SU-DHL-6 (cell line): ENCODE results near the gene TMEM218.

Experiments
- H2AFZ ChIP-seq: fragments of 200-600 bp; sonication (generic); 2 replicates; pipeline ENCODE4 v1.6.1; 2014; ENCODE audit warnings: low read depth, mild to moderate bottlenecking, moderate library complexity, mixed read lengths, antibody characterized with exemption, low read length; ENCODE audit not compliant: severe bottlenecking
- H3F3A ChIP-seq: fragments of 200-600 bp; shearing (Covaris generic); 2 replicates; pipeline ENCODE4 v1.6.0; 2016; ENCODE audit warnings: antibody characterized with exemption, mild to moderate bottlenecking; ENCODE audit not compliant: insufficient read depth
- H3K27ac ChIP-seq: fragments of 200-600 bp; sonication (generic); 2 replicates; pipeline ENCODE4 v1.5.1; 2016; ENCODE audit warnings: low read depth, mild to moderate bottlenecking, low read length, moderate library complexity, mixed read lengths
- H3K27me3 ChIP-seq: fragments of 200-600 bp; sonication (generic), shearing (Covaris generic); 2 replicates; pipeline ENCODE4 v1.6.0; 2014; ENCODE audit warnings: mild to moderate bottlenecking, low read length
- H3K36me3 ChIP-seq: fragments of 200-600 bp; sonication (generic); 2 replicates; pipeline ENCODE4 v1.6.1; 2014; ENCODE audit warnings: mild to moderate bottlenecking, low read length, mixed read lengths
- H3K4me2 ChIP-seq: fragments of 300-600, 200-600 bp; shearing (Covaris generic), sonication (generic); 2 replicates; pipeline ENCODE4 v1.6.0; 2014; ENCODE audit warnings: low read length, low read depth, mild to moderate bottlenecking; ENCODE audit not compliant: poor library complexity, severe bottlenecking
- H3K4me3 ChIP-seq: fragments of 200-600 bp; sonication (generic); 2 replicates; pipeline ENCODE4 v1.5.1; 2014; ENCODE audit warnings: antibody characterized with exemption, low read length, mild to moderate bottlenecking, mixed read lengths; ENCODE audit not compliant: insufficient read depth, poor library complexity, severe bottlenecking
- H3K79me2 ChIP-seq: fragments of 200-600 bp; sonication (generic); 2 replicates; pipeline ENCODE4 v1.6.1; 2014; ENCODE audit warnings: mild to moderate bottlenecking, low read length, moderate library complexity; ENCODE audit not compliant: insufficient read depth
- H3K9ac ChIP-seq: fragments of 200-600 bp; sonication (generic); 2 replicates; pipeline ENCODE4 v1.7.0; 2014; ENCODE audit warnings: mild to moderate bottlenecking, low read length
- H3K9me2 ChIP-seq: fragments of 200-600 bp; sonication (generic); replicated peaks from 2 replicates; pipeline ENCODE4 v1.6.1; 2014; ENCODE audit warnings: low read length; ENCODE audit not compliant: insufficient read depth
- H3K9me3 ChIP-seq: fragments of 200-600 bp; sonication (generic); 2 replicates; pipeline ENCODE4 v1.6.1; 2014; ENCODE audit warnings: low read length, mixed read lengths; ENCODE audit not compliant: insufficient read depth
- H4K20me1 ChIP-seq: fragments of 200-600 bp; sonication (generic); 2 replicates; pipeline ENCODE4 v1.6.1; 2014; ENCODE audit warnings: low read depth, mild to moderate bottlenecking, antibody characterized with exemption, low read length, moderate library complexity, mixed read lengths
- EZH2phosphoT487 ChIP-seq: fragments of 200-600 bp; sonication (generic), shearing (Covaris generic); conservative IDR thresholded peaks from 2 replicates; pipeline ENCODE4 v1.6.1; 2018; ENCODE audit warnings: mild to moderate bottlenecking, antibody characterized with exemption, low read length, moderate library complexity, mixed read lengths
- TF ChIP-seq, protein P1 (sequence below): fragments of 200-600 bp; sonication (generic); IDR thresholded peaks from one replicate; pipeline ENCODE4 v1.5.1; 2017; ENCODE audit warnings: antibody characterized with exemption, mild to moderate bottlenecking, low read length, moderate library complexity; ENCODE audit not compliant: insufficient read depth, poor library complexity, severe bottlenecking

The TMEM218 gene

DNA sequence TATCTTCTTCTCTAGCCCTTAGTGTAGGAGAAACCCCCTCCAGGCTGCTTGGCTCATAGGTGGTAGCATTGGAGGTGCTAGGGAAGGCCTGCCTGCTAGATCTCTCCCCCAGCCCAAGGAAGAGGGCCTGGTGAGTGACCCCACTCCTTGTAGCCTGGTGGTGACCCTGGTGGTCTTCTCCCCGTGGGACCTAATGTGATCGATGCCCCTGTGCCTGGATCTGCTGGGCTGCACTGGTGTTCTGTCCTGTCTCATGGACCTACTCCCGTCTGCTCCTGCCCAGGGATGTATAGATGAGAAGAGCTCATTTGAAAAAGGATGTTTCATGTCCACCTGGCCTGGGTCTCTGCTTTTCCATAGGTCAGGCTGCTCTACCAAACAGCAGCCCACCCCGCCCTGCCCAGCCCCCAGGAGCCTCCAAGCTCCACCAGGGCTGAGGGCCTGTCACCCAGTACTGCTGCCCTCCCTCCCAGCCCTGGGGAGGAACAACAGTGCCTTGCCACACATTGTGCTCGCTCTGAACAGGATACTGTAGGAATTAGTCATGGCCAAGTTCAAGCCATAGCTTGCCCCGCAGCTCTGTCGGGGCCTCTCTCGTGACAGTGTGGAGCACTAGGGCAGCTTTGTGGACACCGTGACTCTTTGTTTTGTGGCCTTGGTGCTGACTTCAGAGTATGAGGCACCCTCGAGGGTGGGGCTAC is 28.7 kb downstream of the TMEM218 start:
- H3F3A ChIP-seq, result no peaks in the 10 kb centered on the region
- H3K4me3 ChIP-seq, result no peak overlapping the region
- no peaks in the 10 kb centered on the region for H3K36me3 ChIP-seq
- H3K79me2 ChIP-seq, result no peaks in the 10 kb centered on the region
- no peak overlapping the region for H3K27ac ChIP-seq
- H2AFZ ChIP-seq, result no peak overlapping the region
- no peak overlapping the region for H3K4me2 ChIP-seq
- H3K9me3 ChIP-seq, result no peaks in the 10 kb centered on the region
- TF ChIP-seq EZH2phosphoT487, result no peak
- TF ChIP-seq, protein P1, sequence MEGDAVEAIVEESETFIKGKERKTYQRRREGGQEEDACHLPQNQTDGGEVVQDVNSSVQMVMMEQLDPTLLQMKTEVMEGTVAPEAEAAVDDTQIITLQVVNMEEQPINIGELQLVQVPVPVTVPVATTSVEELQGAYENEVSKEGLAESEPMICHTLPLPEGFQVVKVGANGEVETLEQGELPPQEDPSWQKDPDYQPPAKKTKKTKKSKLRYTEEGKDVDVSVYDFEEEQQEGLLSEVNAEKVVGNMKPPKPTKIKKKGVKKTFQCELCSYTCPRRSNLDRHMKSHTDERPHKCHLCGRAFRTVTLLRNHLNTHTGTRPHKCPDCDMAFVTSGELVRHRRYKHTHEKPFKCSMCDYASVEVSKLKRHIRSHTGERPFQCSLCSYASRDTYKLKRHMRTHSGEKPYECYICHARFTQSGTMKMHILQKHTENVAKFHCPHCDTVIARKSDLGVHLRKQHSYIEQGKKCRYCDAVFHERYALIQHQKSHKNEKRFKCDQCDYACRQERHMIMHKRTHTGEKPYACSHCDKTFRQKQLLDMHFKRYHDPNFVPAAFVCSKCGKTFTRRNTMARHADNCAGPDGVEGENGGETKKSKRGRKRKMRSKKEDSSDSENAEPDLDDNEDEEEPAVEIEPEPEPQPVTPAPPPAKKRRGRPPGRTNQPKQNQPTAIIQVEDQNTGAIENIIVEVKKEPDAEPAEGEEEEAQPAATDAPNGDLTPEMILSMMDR, result no peak
- no peaks in the 10 kb centered on the region for H3K27me3 ChIP-seq
- no peak overlapping the region for H3K9ac ChIP-seq
- H4K20me1 ChIP-seq, result no peaks in the 10 kb centered on the region
- no peaks in the 10 kb centered on the region for H3K9me2 ChIP-seq

DNA sequence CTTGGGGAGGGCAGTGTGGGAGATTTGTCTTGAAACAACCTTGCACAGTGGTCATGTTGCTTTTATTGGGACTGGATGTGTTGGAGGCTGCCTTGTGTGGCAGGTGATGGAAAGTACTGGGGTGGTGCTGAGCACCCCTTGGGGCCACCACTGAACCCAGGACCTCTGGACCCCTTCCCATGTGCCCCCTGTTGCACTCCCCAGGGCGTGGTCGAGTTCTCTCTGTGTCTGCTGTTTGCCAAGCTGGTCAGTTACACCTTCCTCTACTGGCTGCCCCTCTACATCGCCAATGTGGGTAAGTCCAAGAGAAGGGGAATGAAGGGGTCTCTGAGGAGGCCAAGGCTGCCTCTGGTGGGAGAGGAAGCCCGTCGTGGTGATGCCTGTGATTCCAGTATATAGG is 29.4 kb downstream of the TMEM218 start:
- TF ChIP-seq EZH2phosphoT487, result no peak
- TF ChIP-seq, protein P1, result no peak
- Histone ChIP-seq H3K9me3 (no peaks in the 10 kb centered on the region), H3K9ac (no peak overlapping the region), H3K27me3 (no peaks in the 10 kb centered on the region), H4K20me1 (no peaks in the 10 kb centered on the region), H3F3A (no peaks in the 10 kb centered on the region), H3K36me3 (no peaks in the 10 kb centered on the region), H2AFZ (no peak overlapping the region), H3K4me3 (no peak overlapping the region), H3K4me2 (no peak overlapping the region), H3K79me2 (no peaks in the 10 kb centered on the region), H3K27ac (no peak overlapping the region), H3K9me2 (no peaks in the 10 kb centered on the region)

DNA sequence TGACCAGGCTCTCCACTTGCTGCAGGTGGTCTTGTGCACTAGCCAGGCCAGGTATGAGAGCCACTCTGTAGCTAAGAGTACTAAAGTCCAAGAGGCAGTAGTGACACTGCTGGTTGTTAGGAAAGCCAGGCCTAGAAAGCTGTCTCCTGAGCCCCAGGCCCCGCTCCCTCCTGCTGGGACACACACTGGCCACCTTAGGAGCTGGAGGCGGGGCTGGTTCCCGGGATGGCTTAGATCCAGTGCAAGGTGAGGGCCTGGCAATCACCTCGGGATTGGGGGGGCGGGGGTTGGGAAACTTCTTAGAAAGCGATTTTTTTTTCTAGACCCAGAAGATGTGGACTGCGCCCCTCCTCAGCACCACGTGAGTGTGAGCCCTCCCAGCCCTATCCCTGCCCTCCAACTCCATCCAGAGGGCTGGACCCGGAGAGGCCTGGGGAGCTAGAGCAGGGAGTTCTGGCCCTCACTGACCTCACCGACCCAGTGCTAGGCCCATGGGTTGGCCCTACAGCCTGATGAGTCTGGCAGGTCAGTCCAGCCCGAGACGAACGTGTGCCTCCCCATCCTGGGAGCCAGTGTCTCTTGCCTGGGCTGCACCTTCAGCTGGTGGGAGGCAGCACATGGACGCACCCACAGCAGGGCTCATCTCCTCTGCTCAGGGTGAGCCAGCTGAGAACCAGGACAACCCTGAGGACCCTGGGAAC is 30.2 kb downstream of the TMEM218 start:
- Histone ChIP-seq H2AFZ (no peak overlapping the region), H3K79me2 (no peaks in the 10 kb centered on the region), H3K27me3 (no peaks in the 10 kb centered on the region), H3K9ac (no peak overlapping the region), H3F3A (no peaks in the 10 kb centered on the region), H3K9me2 (no peaks in the 10 kb centered on the region), H3K9me3 (no peaks in the 10 kb centered on the region), H3K36me3 (no peaks in the 10 kb centered on the region), H3K4me2 (no peak overlapping the region), H3K4me3 (no peak overlapping the region), H4K20me1 (no peaks in the 10 kb centered on the region), H3K27ac (no peak overlapping the region)
- no peak for TF ChIP-seq EZH2phosphoT487
- TF ChIP-seq, protein P1, result no peak
